Tibial nerve (tissue), 4 donors: Measurements from ENCODE around the gene HSF5. TPM values are rescaled to one million over a fixed set of nuclear protein-coding genes. Genes with fewer than 3 reads are reported as not detected.

ENCODE experiments used
- DNase-seq, 2 donors: peaks; one replicate each; pipeline ENCODE4 v3.0.0-alpha.2; 2019; ENCODE audit warnings: low spot score in 2 of 2
- H3K27ac ChIP-seq, 4 donors: fragments of 200-600 bp; sonication (generic) in 3 of 4; one replicate each; pipeline ENCODE4 v1.5.1; 2017 to 2019; ENCODE audit warnings: mild to moderate bottlenecking in 1 of 4
- H3K27me3 ChIP-seq, 2 donors: fragments of 200-600 bp; sonication (generic) in 1 of 2; one replicate each; pipeline versions ENCODE4 v1.5.1 to v1.6.0; 2017 to 2019
- H3K36me3 ChIP-seq, 3 donors: fragments of 200-600 bp; sonication (generic); one replicate each; pipeline ENCODE4 v1.5.1; 2018 to 2019
- H3K4me1 ChIP-seq, 4 donors: fragments of 200-600 bp; sonication (generic) in 3 of 4; one replicate each; pipeline ENCODE4 v1.5.1; 2017 to 2019
- H3K4me3 ChIP-seq, 4 donors: fragments of 200-600 bp; sonication (generic) in 3 of 4; one replicate each; pipeline ENCODE4 v1.5.1; 2017 to 2019; ENCODE audit warnings: mild to moderate bottlenecking in 1 of 4, moderate library complexity in 1 of 4
- H3K9me3 ChIP-seq, 4 donors: fragments of 200-600 bp; sonication (generic) in 3 of 4; one replicate each; pipeline ENCODE4 v1.5.1; 2017 to 2019
- CTCF ChIP-seq, 5 experiments: fragments of 200-600 bp in 3 of 5; fragments of 450-650 bp in 2 of 5; sonication (generic) in 3 of 5; IDR thresholded peaks; one replicate each; pipeline ENCODE4 v1.5.1; 2016 to 2019; ENCODE audit warnings: antibody characterized with exemption in 5 of 5, mild to moderate bottlenecking in 3 of 5, moderate library complexity in 2 of 5
- EP300 ChIP-seq, 2 donors: sonication (generic); formaldehyde crosslinking; IDR thresholded peaks; one replicate each; pipeline ENCODE4 v1.6.1; 2017; ENCODE audit warnings: antibody characterized with exemption in 2 of 2, mild to moderate bottlenecking in 1 of 2
- POLR2A ChIP-seq, 2 donors: fragments of 450-650 bp; IDR thresholded peaks; one replicate each; pipeline ENCODE4 v1.6.1; 2017; ENCODE audit warnings: antibody characterized with exemption in 2 of 2, mild to moderate bottlenecking in 2 of 2, moderate library complexity in 2 of 2
- WGBS, 2 donors: methylation state at CpG; one replicate each; pipeline ENCODE4 v1.1.5; 2018; 5-methylcytosine and 5-hydroxymethylcytosine counted together
- total RNA-seq, 4 donors: library from RNA; depleted of rRNA; stranded (reverse); fragments of >200 nt; gene quantifications; one replicate each; pipeline ENCODE4 v1.1.0, GENCODE V29; 2016

HSF5 gene
- total RNA-seq, 4 donors from 2014 or later: 0.30 TPM; not detected in 3

- H3K4me1 ChIP-seq: no peaks in the 10 kb centered on the region
- H3K27ac ChIP-seq: no peak overlapping the region
- TF ChIP-seq EP300 (IDR thresholded peaks at IDR 0.05) (no peak), POLR2A (IDR thresholded peaks at IDR 0.05) (no peak), CTCF (IDR thresholded peaks at IDR 0.05) (no peak)
- H3K9me3 ChIP-seq: no peaks in the 10 kb centered on the region
- WGBS, 2 donors: 60 to 62% methylated on average over 4 of the region's 4 CpGs
- H3K36me3 ChIP-seq: no peaks in the 10 kb centered on the region
- no peaks in the 10 kb centered on the region for H3K27me3 ChIP-seq
- no peak overlapping the region for H3K4me3 ChIP-seq
- DNase-seq: no peak
Measured at GRCh38 chr17:58376472-58377000, 111.7 kb downstream of the HSF5 start.

- DNase-seq: no peak
- no peak for TF ChIP-seq POLR2A (IDR thresholded peaks at IDR 0.05)
- no peak for TF ChIP-seq CTCF (IDR thresholded peaks at IDR 0.05)
- no peak for TF ChIP-seq EP300 (IDR thresholded peaks at IDR 0.05)
- Histone ChIP-seq H3K4me3 (no peak overlapping the region), H3K9me3 (no peaks in the 10 kb centered on the region), H3K36me3 (no peaks in the 10 kb centered on the region), H3K4me1 (no peaks in the 10 kb centered on the region), H3K27me3 (no peaks in the 10 kb centered on the region), H3K27ac (no peak overlapping the region)
- 53 to 61% methylated on average over 2 of the region's 2 CpGs for WGBS, 2 donors
Measured at GRCh38 chr17:58375811-58376210, 112.4 kb downstream of the HSF5 start.

- WGBS, 2 donors: 69 to 80% methylated on average over 5 of the region's 5 CpGs
- Histone ChIP-seq H3K4me1 (no peaks in the 10 kb centered on the region), H3K27ac (no peak overlapping the region), H3K27me3 (no peaks in the 10 kb centered on the region), H3K36me3 (no peaks in the 10 kb centered on the region), H3K4me3 (no peak overlapping the region), H3K9me3 (no peaks in the 10 kb centered on the region)
- no peak for TF ChIP-seq POLR2A (IDR thresholded peaks at IDR 0.05)
- TF ChIP-seq CTCF (IDR thresholded peaks at IDR 0.05): no peak
- no peak for TF ChIP-seq EP300 (IDR thresholded peaks at IDR 0.05)
- DNase-seq: no peak
Measured at GRCh38 chr17:58375256-58375655, 113.0 kb downstream of the HSF5 start.

GRCh38 chr17:58373923-58374322 is 114.3 kb downstream of the HSF5 start:
- no peak for DNase-seq
- 87% methylated on average over 1 of the region's 1 CpG for WGBS, 2 donors

GRCh38 chr17:58373003-58373402 is 115.2 kb downstream of the HSF5 start:
- 84 to 87% methylated on average over 5 of the region's 5 CpGs for WGBS, 2 donors
- Histone ChIP-seq H3K36me3 (no peaks in the 10 kb centered on the region), H3K4me1 (no peaks in the 10 kb centered on the region), H3K4me3 (no peak overlapping the region), H3K27ac (no peak overlapping the region), H3K9me3 (no peaks in the 10 kb centered on the region), H3K27me3 (no peaks in the 10 kb centered on the region)
- no peak for DNase-seq
- TF ChIP-seq POLR2A (IDR thresholded peaks at IDR 0.05) (no peak), EP300 (IDR thresholded peaks at IDR 0.05) (no peak), CTCF (IDR thresholded peaks at IDR 0.05) (no peak)

More at GRCh38 chr17:58373923-58374322, 114.3 kb downstream of the HSF5 start:
- Histone ChIP-seq H3K4me3 (no peak overlapping the region), H3K9me3 (no peaks in the 10 kb centered on the region), H3K4me1 (no peaks in the 10 kb centered on the region), H3K27ac (no peak overlapping the region), H3K27me3 (no peaks in the 10 kb centered on the region), H3K36me3 (no peaks in the 10 kb centered on the region)
- TF ChIP-seq EP300 (IDR thresholded peaks at IDR 0.05) (no peak), CTCF (IDR thresholded peaks at IDR 0.05) (no peak)
